Measurements from ENCODE around the gene MTMR12.
A peak's percentile ranks its signal among the peaks of the same experiment; 100 is the strongest.

The MTMR12 gene

DNA sequence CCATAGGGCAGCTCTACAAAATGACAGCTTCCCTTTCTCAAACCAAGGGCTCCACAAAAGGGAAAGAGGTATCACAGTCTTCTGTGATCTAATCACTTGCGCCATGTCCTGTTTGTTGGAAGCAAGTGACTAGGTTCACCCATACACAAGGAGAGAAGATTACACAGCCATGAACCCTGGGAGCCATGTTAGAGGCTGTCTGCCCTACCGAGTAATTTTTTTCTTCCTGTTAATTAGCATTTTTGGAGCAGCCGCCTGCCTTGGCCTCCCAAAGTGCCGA is 105.4 kb downstream of the MTMR12 start:
- DNase-seq (ENCODE audit: low spot score) = no peak
- in situ Hi-C loops (cut with MboI; ENCODE audit: low sequenced_read_pairs, unreplicated experiment) = no loop called here
- TF ChIP-seq, protein P1, sequence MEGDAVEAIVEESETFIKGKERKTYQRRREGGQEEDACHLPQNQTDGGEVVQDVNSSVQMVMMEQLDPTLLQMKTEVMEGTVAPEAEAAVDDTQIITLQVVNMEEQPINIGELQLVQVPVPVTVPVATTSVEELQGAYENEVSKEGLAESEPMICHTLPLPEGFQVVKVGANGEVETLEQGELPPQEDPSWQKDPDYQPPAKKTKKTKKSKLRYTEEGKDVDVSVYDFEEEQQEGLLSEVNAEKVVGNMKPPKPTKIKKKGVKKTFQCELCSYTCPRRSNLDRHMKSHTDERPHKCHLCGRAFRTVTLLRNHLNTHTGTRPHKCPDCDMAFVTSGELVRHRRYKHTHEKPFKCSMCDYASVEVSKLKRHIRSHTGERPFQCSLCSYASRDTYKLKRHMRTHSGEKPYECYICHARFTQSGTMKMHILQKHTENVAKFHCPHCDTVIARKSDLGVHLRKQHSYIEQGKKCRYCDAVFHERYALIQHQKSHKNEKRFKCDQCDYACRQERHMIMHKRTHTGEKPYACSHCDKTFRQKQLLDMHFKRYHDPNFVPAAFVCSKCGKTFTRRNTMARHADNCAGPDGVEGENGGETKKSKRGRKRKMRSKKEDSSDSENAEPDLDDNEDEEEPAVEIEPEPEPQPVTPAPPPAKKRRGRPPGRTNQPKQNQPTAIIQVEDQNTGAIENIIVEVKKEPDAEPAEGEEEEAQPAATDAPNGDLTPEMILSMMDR (IDR thresholded peaks at IDR 0.05; ENCODE audit: borderline replicate concordance, control extremely low read depth, extremely low read depth, insufficient read depth, missing control alignments) = no peak

DNA sequence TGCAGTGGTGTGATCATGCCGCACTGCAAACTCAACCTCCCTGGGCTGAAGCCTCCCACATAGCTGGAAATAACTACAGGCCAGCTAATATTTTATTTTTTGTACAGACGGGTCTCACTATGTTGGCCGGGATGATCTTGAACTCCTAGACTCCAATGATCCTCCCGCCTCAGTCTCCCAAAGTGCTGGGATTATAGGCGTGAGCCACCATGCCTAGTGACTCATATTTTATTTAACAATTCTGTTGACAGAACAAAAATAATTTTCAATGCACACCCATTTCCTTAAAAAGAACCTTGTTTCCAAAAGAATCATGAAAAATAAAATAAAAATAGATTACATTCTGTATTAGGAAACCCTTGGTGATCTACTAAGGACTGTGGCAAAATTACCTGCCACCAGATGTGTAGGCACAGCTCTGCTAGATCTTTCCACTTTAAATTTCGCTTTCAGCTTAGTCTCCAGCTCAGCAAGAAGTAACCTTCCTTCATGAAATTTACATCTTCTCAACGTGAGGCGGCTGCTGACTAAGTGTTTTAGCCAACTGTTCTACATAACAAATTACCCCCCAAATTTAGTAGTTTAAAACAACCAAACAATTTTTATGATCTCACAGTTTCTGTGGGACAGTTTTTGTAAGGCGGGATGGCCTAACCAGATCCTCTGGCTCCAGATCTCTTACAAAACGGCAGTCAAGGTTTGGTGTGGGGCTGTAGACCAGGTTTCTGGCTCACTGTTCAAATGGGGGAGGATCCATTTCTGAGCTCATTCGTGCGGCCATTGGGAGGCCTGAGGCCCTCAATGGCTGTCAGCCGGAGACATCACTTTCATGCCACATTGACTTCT is 106.0 kb downstream of the MTMR12 start:
- in situ Hi-C loops (cut with MboI; ENCODE audit: low sequenced_read_pairs, unreplicated experiment) = no loop called here

DNA sequence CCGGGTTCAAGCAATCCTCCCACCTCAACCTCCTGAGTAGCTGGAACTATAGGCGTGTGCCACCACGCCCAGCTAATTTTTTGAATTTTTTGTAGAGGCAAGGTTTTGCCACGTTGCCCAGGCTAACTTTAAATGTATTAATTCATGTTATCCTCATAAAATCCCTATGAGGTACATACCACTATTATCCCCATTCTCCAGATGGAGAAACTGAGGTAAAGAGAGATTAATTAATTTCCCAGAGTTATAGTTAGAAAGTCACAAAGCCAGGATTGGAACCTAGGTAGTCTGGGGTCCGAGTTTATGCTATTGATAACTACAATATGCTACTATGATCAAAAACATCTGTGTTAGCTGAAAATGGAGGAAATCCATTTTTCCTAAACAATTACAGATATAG is 106.7 kb downstream of the MTMR12 start:
- no peak for DNase-seq (ENCODE audit: low spot score)
- in situ Hi-C loops (cut with MboI; ENCODE audit: low sequenced_read_pairs, unreplicated experiment) = no loop called here
- TF ChIP-seq, protein P1 (IDR thresholded peaks at IDR 0.05; ENCODE audit: borderline replicate concordance, control extremely low read depth, extremely low read depth, insufficient read depth, missing control alignments) = no peak

More for the DNA sequence above, 106.0 kb downstream of the MTMR12 start:
- TF ChIP-seq, protein P1 (IDR thresholded peaks at IDR 0.05; ENCODE audit: borderline replicate concordance, control extremely low read depth, extremely low read depth, insufficient read depth, missing control alignments) = no peak
- DNase-seq (ENCODE audit: low spot score) = peak; percentile 52

DNA sequence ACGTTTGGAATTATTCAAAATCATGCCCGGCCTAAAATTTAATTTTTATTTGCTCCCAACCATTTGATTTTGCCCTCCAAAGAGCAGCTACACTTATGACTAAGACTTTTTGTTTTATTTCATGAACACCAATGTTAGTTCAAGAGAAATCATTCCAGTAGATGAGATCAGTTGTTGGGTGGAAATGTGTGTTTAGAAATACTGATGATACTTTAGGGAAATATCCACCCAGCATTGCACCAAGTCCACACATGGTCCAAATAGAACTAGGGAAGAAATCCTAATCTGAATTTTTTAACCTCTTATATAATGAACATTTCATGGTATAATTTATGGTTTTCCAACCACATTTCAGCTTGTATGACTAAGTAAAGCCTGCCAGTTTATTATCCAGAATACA is 110.3 kb downstream of the MTMR12 start:
- in situ Hi-C loops (cut with MboI; ENCODE audit: low sequenced_read_pairs, unreplicated experiment) = no loop called here

DNA sequence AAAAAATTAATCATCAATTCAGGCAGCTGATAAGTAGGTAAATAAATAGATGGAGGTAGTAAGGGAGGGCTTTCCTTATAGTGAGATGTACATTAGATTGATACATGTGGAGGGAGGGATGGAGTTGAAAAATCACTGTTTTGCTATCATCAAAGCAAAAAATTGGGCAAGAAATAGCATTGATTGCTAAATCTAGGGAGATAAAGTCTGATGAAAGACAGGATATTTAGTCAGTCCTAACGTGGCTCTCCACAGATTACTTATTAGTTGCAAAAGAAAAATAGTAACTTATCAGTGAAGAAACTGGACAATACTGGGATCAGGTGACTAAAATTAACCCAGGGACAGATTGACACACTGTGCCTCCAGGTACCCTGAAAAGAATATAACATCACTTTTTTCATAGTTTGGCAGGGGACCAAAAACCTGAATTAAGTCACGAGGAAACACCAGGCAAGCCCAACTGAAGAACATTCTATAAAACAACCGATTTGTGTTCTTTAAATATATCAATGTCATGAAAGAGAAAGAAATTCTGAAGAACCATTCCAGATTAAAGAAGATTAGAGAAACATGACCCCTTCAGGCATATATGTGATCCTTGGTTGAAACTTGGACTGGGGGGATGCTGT is 111.5 kb downstream of the MTMR12 start:
- in situ Hi-C loops (cut with MboI; ENCODE audit: low sequenced_read_pairs, unreplicated experiment) = no loop called here
- DNase-seq (ENCODE audit: low spot score) = no peak
- TF ChIP-seq, protein P1 (IDR thresholded peaks at IDR 0.05; ENCODE audit: borderline replicate concordance, control extremely low read depth, extremely low read depth, insufficient read depth, missing control alignments) = no peak

More for the DNA sequence above, 110.3 kb downstream of the MTMR12 start:
- TF ChIP-seq, protein P1 (IDR thresholded peaks at IDR 0.05; ENCODE audit: borderline replicate concordance, control extremely low read depth, extremely low read depth, insufficient read depth, missing control alignments) = no peak
- no peak for DNase-seq (ENCODE audit: low spot score)

DNA sequence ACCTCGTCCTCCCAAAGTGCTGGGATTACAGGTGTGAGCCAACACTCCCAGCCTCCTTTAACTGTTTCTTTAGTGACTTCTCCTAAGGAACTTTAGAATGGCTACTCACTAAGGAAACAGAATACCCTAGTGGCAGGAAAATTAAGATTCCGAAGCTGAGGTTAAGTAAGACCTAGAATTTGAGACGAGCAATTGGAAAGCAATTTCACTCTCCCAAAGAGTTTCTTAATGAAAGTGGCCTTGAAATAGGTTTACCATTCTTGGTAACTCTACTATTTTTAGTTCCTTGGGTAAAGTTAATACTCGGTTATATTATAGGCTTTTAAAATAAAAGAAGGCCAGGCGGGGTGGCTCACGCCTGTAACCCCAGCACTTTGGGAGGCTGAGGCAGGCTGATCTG is 115.7 kb downstream of the MTMR12 start:
- no peak for DNase-seq (ENCODE audit: low spot score)
- in situ Hi-C loops (cut with MboI; ENCODE audit: low sequenced_read_pairs, unreplicated experiment) = no loop called here
- TF ChIP-seq, protein P1 (IDR thresholded peaks at IDR 0.05; ENCODE audit: borderline replicate concordance, control extremely low read depth, extremely low read depth, insufficient read depth, missing control alignments) = no peak

Measured in GM13976 (cell line).